CD4-positive, alpha-beta T cell treated with Interleukin-12 subunit alpha and Interleukin-12 subunit beta, for 1 hour (primary cell): ENCODE results near the gene LANCL2.
"Not testable (repeated sequence)": the region's sequence is repeated elsewhere in the genome, so short reads cannot be mapped to it uniquely, and the experiment has no call there.

Experiments
- DNase-seq: peaks from one replicate; pipeline ENCODE4 v3.0.0-alpha.2; 2020

LANCL2 gene

GRCh38 chr7:55362927-55363326, 2.2 kb upstream of the LANCL2 start:
- DNase-seq, result no peak

GRCh38 chr7:55363386-55364170, 1.6 kb upstream of the LANCL2 start:
- no peak for DNase-seq

- DNase-seq, result peak; percentile 96
Measured at GRCh38 chr7:55365675-55366460, 731 bp downstream of the LANCL2 start.

GRCh38 chr7:55366461-55367070, 1.4 kb downstream of the LANCL2 start:
- DNase-seq, result peak; percentile 41

- DNase-seq, result no peak
Measured at GRCh38 chr7:55367283-55367840, 2.2 kb downstream of the LANCL2 start.

- DNase-seq, result no peak
Measured at GRCh38 chr7:55369427-55370400, 4.6 kb downstream of the LANCL2 start.

- DNase-seq, result no peak
Measured at GRCh38 chr7:55374213-55374612, 9.1 kb downstream of the LANCL2 start.

GRCh38 chr7:55375237-55375636, 10.1 kb downstream of the LANCL2 start:
- DNase-seq, result no peak

- no peak for DNase-seq
Measured at GRCh38 chr7:55377162-55377817, 12.2 kb downstream of the LANCL2 start.

GRCh38 chr7:55379285-55379684, 14.1 kb downstream of the LANCL2 start:
- no peak for DNase-seq

- no peak for DNase-seq
Measured at GRCh38 chr7:55381189-55381588, 16.1 kb downstream of the LANCL2 start.

GRCh38 chr7:55381696-55382095, 16.6 kb downstream of the LANCL2 start:
- DNase-seq, result no peak

- no peak for DNase-seq
Measured at GRCh38 chr7:55382251-55382650, 17.1 kb downstream of the LANCL2 start.

- DNase-seq, result no peak
Measured at GRCh38 chr7:55386541-55386940, 21.4 kb downstream of the LANCL2 start.

- DNase-seq, result no peak
Measured at GRCh38 chr7:55387062-55387965, 22.2 kb downstream of the LANCL2 start.

- no peak for DNase-seq
Measured at GRCh38 chr7:55396233-55396785, 31.2 kb downstream of the LANCL2 start.

GRCh38 chr7:55397617-55398016, 32.5 kb downstream of the LANCL2 start:
- no peak for DNase-seq

GRCh38 chr7:55400191-55400590, 35.1 kb downstream of the LANCL2 start:
- DNase-seq, result no peak

- DNase-seq, result not testable (repeated sequence)
Measured at GRCh38 chr7:55402506-55402905, 37.4 kb downstream of the LANCL2 start.

- no peak for DNase-seq
Measured at GRCh38 chr7:55405856-55406541, 40.9 kb downstream of the LANCL2 start.
